BLaER1 (cell line): ENCODE data around the gene ALDH8A1.
"Not testable (repeated sequence)": the region's sequence is repeated elsewhere in the genome, so short reads cannot be mapped to it uniquely, and the experiment has no call there.

Experiments
- H3K27ac ChIP-seq: shearing (Covaris generic); formaldehyde crosslinking; 2 replicates; pipeline ENCODE4 v1.8.1; 2022
- H3K27me3 ChIP-seq: shearing (Covaris generic); formaldehyde crosslinking; 2 replicates; pipeline ENCODE4 v1.8.1; 2022
- H3K36me3 ChIP-seq: shearing (Covaris generic); formaldehyde crosslinking; 2 replicates; pipeline ENCODE4 v1.8.1; 2022
- H3K4me1 ChIP-seq: shearing (Covaris generic); formaldehyde crosslinking; 2 replicates; pipeline ENCODE4 v1.8.1; 2022
- H3K4me2 ChIP-seq: shearing (Covaris generic); formaldehyde crosslinking; 2 replicates; pipeline ENCODE4 v1.8.1; 2022
- H3K4me3 ChIP-seq: shearing (Covaris generic); formaldehyde crosslinking; 2 replicates; pipeline ENCODE4 v1.8.1; 2022
- H3K9ac ChIP-seq: shearing (Covaris generic); formaldehyde crosslinking; 2 replicates; pipeline ENCODE4 v1.8.1; 2022
- H3K9me3 ChIP-seq: shearing (Covaris generic); formaldehyde crosslinking; 2 replicates; pipeline ENCODE4 v1.8.1; 2022
- H4K20me1 ChIP-seq: shearing (Covaris generic); formaldehyde crosslinking; 2 replicates; pipeline ENCODE4 v1.8.1; 2022
- Cebpa-rat ChIP-seq: shearing (Covaris generic); IDR thresholded peaks from 2 replicates; pipeline ENCODE4 v1.8.1; 2022

The ALDH8A1 gene

DNA sequence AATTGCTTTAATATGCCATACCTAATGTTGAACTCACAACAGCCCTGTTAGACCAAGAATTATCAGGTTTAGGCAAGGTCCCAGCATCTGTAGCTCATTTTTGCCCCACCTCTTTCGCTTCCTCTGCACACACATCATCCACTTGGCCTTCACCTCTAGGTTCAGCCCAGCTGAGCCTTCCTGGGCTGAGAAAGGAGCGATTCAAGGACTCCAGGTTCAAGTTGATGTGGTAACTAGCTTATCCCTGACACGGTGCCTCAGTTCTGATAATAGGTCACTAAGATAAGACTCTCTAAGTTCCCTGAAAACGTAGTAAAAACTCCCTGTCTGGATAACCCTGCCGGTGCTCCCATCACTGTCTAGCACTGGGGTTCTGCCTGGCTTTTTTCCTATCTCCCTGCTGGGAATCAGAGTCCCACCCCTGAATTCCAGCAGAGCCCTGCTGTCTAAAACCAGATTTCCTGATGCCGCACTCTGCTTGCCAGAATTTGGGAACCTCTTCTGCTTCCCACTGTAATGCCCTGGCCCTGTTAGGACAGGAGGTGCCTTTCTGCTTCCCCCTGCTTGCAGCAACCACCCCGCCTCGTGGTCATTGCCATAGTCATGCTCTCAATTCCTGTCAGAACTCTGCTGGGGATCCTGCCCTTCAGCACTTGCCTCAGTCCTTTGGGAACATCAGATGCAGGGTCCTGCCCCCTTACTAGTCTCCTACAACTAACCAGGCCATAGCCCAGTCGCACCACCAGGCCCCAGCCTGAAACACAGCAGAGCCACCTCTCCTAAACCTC is 47.6 kb downstream of the ALDH8A1 start:
- Histone ChIP-seq H3K27me3 (no peaks in the 10 kb centered on the region), H3K9me3 (peaks cover 16% of the 10 kb centered on the region), H3K4me2 (no peak overlapping the region), H3K4me3 (no peak overlapping the region), H3K9ac (no peak overlapping the region), H3K27ac (no peak overlapping the region), H3K4me1 (peaks cover 20% of the 10 kb centered on the region), H3K36me3 (no peaks in the 10 kb centered on the region), H4K20me1 (no peaks in the 10 kb centered on the region)
- no peak for TF ChIP-seq Cebpa-rat

- Histone ChIP-seq H3K4me1 (peaks cover 20% of the 10 kb centered on the region), H3K4me2 (peak overlapping the region; percentile 47), H3K36me3 (no peaks in the 10 kb centered on the region), H3K4me3 (no peak overlapping the region), H3K9ac (no peak overlapping the region), H3K9me3 (no peaks in the 10 kb centered on the region), H4K20me1 (no peaks in the 10 kb centered on the region), H3K27ac (no peak overlapping the region), H3K27me3 (no peaks in the 10 kb centered on the region)
- peak; percentile 70 for TF ChIP-seq Cebpa-rat
These were observed 51.3 kb downstream of the ALDH8A1 start for GRCh38 chr6:134898575-134898974.

- not testable (repeated sequence) for H3K9ac ChIP-seq, H3K4me3 ChIP-seq
- peaks cover 20% of the 10 kb centered on the region for H3K4me1 ChIP-seq
These were observed 51.7 kb downstream of the ALDH8A1 start for GRCh38 chr6:134898166-134898565.

DNA sequence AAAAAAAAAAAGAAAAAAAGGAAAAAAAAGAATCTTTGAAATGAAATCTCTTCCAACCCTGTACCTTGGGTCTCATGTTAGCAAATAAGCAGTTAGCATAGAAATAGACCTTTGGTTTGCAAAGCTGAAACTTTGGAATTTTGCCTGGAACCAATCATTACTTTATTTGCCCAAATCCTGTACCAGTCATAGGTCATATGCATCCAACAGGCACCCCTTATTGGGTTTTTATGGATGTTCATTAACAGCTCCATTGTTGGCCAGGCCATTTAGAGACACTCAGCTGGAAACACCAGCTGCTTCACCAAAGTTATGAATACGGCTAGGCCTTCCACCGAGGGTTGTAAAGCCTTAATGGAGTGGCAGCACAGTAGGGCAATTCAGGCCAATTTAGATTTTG is 53.0 kb downstream of the ALDH8A1 start:
- Histone ChIP-seq H3K27me3 (no peaks in the 10 kb centered on the region), H3K9ac (no peak overlapping the region), H3K36me3 (no peaks in the 10 kb centered on the region), H3K4me3 (no peak overlapping the region), H4K20me1 (no peaks in the 10 kb centered on the region), H3K4me1 (peaks cover 20% of the 10 kb centered on the region), H3K4me2 (no peak overlapping the region), H3K27ac (no peak overlapping the region), H3K9me3 (peaks cover 8% of the 10 kb centered on the region)
- TF ChIP-seq Cebpa-rat, result no peak

More at GRCh38 chr6:134898166-134898565, 51.7 kb downstream of the ALDH8A1 start:
- H3K27me3 ChIP-seq, H3K27ac ChIP-seq, H3K36me3 ChIP-seq, H4K20me1 ChIP-seq, H3K9me3 ChIP-seq: not testable (repeated sequence)
- H3K4me2 ChIP-seq, result peak overlapping the region; percentile 47

- no peak overlapping the region for H3K9ac ChIP-seq
- no peaks in the 10 kb centered on the region for H3K36me3 ChIP-seq
- H3K4me3 ChIP-seq, result no peak overlapping the region
- H3K4me2 ChIP-seq, result no peak overlapping the region
- H3K27ac ChIP-seq, result no peak overlapping the region
- no peak for TF ChIP-seq Cebpa-rat
- H3K9me3 ChIP-seq, result peaks cover 12% of the 10 kb centered on the region
- no peaks in the 10 kb centered on the region for H4K20me1 ChIP-seq
- peaks cover 15% of the 10 kb centered on the region for H3K4me1 ChIP-seq
- H3K27me3 ChIP-seq, result no peaks in the 10 kb centered on the region
These were observed 55.1 kb downstream of the ALDH8A1 start for GRCh38 chr6:134894800-134895199.

DNA sequence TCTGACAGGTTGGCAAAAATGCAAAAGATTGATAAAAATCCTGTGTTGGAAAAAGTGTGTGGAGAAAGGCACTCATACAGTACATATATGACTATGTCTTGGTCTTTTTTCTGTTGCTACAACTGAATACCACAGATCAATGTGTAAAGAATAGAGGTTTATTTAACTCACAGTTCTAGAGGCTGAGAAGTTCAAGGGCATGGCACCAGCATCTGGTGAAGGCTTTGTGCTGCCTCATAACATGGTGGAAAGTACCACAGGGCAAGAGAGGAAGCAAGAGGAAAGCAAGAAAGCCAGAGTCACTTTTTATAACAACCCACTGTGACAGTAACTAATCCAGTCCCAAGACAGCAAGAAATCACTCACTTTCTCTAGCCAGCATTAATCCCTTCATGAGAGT is 57.5 kb downstream of the ALDH8A1 start:
- Histone ChIP-seq H3K4me3 (no peak overlapping the region), H3K27me3 (no peaks in the 10 kb centered on the region), H3K4me1 (no peaks in the 10 kb centered on the region), H3K4me2 (no peak overlapping the region), H3K27ac (no peak overlapping the region), H3K36me3 (no peaks in the 10 kb centered on the region), H3K9me3 (peaks cover 12% of the 10 kb centered on the region), H4K20me1 (no peaks in the 10 kb centered on the region), H3K9ac (no peak overlapping the region)
- TF ChIP-seq Cebpa-rat, result no peak

DNA sequence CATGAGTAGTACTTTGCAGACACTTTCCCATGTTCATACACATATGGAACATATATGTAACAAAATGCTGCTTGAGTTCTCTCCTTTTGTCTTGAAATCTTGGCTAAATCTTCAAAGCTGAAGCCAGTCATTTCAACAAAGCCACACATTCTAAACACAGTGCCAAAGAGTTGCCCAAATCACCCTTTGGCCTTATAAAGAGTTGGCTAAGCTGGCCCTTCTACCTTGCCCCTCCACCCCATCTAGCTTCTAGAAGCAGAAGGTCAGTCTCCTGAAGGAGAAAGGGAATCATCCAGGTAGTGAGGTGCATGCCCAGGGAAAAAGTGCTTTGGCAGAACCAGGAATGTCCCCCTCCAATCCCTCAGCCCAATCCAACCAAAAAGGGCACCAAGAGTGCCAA is 58.3 kb downstream of the ALDH8A1 start:
- H3K9ac ChIP-seq, result no peak overlapping the region
- no peaks in the 10 kb centered on the region for H3K27me3 ChIP-seq
- H3K4me2 ChIP-seq, result no peak overlapping the region
- H3K9me3 ChIP-seq, result peaks cover 12% of the 10 kb centered on the region
- no peak overlapping the region for H3K4me3 ChIP-seq
- H3K4me1 ChIP-seq, result no peaks in the 10 kb centered on the region
- H4K20me1 ChIP-seq, result no peaks in the 10 kb centered on the region
- TF ChIP-seq Cebpa-rat, result no peak
- H3K36me3 ChIP-seq, result no peaks in the 10 kb centered on the region
- no peak overlapping the region for H3K27ac ChIP-seq

GRCh38 chr6:134888316-134888715 is 61.6 kb downstream of the ALDH8A1 start:
- Histone ChIP-seq H3K4me2 (no peak overlapping the region), H3K27me3 (no peaks in the 10 kb centered on the region), H3K9ac (no peak overlapping the region), H3K27ac (no peak overlapping the region), H3K9me3 (peaks cover 12% of the 10 kb centered on the region), H3K36me3 (no peaks in the 10 kb centered on the region), H4K20me1 (no peaks in the 10 kb centered on the region), H3K4me1 (no peaks in the 10 kb centered on the region), H3K4me3 (no peak overlapping the region)
- TF ChIP-seq Cebpa-rat, result no peak

DNA sequence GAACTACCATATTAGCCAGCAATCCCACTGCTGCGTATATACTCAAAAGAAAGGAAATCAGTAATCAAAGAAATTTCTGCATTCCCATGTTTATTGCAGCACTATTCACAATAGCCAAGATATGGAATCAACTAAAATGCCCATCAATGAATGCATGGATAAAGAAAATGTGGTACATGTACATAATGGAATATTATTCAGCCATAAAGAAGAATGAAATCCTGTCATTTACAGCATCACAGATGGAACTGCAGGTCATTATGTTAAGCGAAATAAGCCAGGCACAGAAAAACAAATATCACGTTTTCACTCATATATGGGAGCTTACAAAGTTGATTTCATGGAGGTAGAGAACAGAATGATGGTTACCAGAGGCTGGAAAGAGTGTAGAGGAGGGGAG is 65.1 kb downstream of the ALDH8A1 start:
- no peak overlapping the region for H3K9ac ChIP-seq
- H4K20me1 ChIP-seq, result no peaks in the 10 kb centered on the region
- H3K9me3 ChIP-seq, result no peaks in the 10 kb centered on the region
- no peaks in the 10 kb centered on the region for H3K27me3 ChIP-seq
- H3K4me3 ChIP-seq, result no peak overlapping the region
- no peak overlapping the region for H3K27ac ChIP-seq
- no peaks in the 10 kb centered on the region for H3K4me1 ChIP-seq
- H3K4me2 ChIP-seq, result no peak overlapping the region
- H3K36me3 ChIP-seq, result no peaks in the 10 kb centered on the region
- TF ChIP-seq Cebpa-rat, result no peak

GRCh38 chr6:134883314-134883713 is 66.6 kb downstream of the ALDH8A1 start:
- no peak overlapping the region for H3K27ac ChIP-seq
- H3K9ac ChIP-seq, result no peak overlapping the region
- no peaks in the 10 kb centered on the region for H4K20me1 ChIP-seq
- no peaks in the 10 kb centered on the region for H3K27me3 ChIP-seq
- H3K36me3 ChIP-seq, result no peaks in the 10 kb centered on the region
- no peaks in the 10 kb centered on the region for H3K4me1 ChIP-seq
- H3K4me3 ChIP-seq, result no peak overlapping the region
- no peak overlapping the region for H3K4me2 ChIP-seq
- no peak for TF ChIP-seq Cebpa-rat
- H3K9me3 ChIP-seq, result no peaks in the 10 kb centered on the region
